DMS 273 (cell line): ENCODE results near the gene SH3GL3.
A peak's percentile ranks its signal among the peaks of the same experiment; 100 is the strongest.

Experiments
- DNase-seq: peaks from one replicate; lab custom pipeline; 2025; ENCODE audit not compliant: unreplicated experiment; lab: John Stamatoyannopoulos, UW

SH3GL3 gene, protein sequence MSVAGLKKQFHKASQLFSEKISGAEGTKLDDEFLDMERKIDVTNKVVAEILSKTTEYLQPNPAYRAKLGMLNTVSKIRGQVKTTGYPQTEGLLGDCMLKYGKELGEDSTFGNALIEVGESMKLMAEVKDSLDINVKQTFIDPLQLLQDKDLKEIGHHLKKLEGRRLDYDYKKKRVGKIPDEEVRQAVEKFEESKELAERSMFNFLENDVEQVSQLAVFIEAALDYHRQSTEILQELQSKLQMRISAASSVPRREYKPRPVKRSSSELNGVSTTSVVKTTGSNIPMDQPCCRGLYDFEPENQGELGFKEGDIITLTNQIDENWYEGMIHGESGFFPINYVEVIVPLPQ

DNA sequence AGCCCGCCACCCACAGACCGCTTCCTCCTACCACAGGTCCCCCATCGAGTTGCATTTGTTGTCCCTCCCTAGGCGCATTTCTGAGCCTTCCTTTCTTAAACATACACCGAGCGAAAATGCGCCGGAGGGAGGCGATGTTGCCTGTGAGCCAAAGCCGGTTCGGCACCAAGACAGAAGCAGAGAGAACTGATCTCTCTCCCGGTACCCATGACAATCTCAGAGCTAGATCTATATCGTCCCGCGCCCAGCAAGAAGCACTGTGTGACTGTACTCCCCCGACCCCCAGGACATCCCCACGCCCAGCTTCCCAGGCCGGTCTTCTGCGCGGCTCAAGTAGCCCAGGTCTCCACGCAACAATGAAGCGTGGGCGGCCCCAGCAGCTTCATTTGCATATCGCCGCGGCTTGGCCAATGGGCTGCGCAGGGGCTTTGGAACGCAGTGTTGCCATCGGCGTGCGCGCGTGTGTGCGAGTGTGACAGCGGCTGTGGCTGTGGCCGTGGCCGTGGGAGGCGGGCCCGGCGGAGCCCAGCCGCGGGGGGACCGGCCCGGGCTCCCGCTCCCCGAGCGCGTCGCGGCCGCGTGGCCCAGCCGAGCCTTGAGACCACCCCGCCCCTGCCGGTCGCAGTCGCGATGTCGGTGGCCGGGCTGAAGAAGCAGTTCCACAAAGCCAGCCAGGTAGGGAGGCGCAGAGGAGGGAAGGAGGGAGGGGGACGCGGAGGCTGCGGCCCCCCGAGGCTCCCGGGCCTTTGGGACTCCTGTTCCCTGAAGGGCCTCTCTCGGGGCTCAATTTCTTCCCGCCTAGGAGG lies at the start of gene SH3GL3:
Gene SH3GL3, plus strand, starts transcription at position 438 of the 806 bp plus-strand sequence. Its CDS starts 193 bp downstream, at position 631.
- DNase-seq: peak; percentile 85

- DNase-seq: peak; percentile 7
Observed at GRCh38 chr15:83398626-83399025, 48.5 kb upstream of the SH3GL3 start.

- DNase-seq: no peak
Observed at GRCh38 chr15:83404121-83404520, 43.0 kb upstream of the SH3GL3 start.

DNA sequence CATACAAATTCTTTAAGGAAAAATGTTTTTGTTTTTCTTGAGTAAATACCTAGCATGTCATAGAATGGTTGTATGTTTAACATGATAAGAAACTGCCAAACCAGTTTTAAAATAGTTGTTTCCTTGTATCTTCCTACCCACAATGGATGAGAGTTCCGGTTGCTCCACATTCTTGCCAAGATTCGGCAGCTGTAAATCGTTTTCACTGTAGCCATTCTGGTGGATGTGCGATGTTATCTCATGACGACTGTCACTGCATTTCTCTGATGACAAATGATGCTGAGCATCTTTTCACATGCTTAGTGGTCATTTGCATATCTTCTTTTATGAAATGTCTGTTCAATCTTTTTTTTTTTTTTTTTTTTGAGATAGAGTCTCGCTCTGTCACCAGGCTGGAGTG lies 36.6 kb upstream of the SH3GL3 start:
- DNase-seq: no peak

- no peak for DNase-seq
Observed at GRCh38 chr15:83413054-83413719, 34.0 kb upstream of the SH3GL3 start.

- no peak for DNase-seq
Observed at GRCh38 chr15:83422081-83422480, 25.1 kb upstream of the SH3GL3 start.

- DNase-seq: no peak
Observed at GRCh38 chr15:83422541-83422940, 24.6 kb upstream of the SH3GL3 start.

- no peak for DNase-seq
Observed at GRCh38 chr15:83424101-83424500, 23.0 kb upstream of the SH3GL3 start.

- DNase-seq: no peak
Observed at GRCh38 chr15:83430441-83430840, 16.7 kb upstream of the SH3GL3 start.

- DNase-seq: no peak
Observed at GRCh38 chr15:83431521-83431920, 15.6 kb upstream of the SH3GL3 start.

DNA sequence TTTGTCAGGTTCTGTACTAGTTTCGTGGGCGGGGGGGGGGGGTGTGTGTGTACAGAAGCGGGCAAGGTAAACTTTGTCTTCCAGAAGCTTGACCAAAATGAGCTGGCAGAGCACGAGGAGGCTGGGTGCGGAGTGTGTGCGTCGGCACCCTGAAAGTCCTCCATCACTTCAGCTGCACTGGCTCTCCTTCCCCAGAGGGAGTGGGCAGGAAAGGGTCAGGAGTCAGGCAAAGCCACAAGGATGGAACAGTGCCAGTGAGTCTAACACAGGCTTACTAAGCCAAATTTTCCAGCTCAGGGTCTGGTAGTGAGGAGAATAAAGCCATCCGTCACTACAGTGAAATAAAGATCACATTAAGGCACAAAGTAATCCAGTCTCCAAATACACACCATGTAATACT lies 11.9 kb upstream of the SH3GL3 start:
- DNase-seq: no peak

DNA sequence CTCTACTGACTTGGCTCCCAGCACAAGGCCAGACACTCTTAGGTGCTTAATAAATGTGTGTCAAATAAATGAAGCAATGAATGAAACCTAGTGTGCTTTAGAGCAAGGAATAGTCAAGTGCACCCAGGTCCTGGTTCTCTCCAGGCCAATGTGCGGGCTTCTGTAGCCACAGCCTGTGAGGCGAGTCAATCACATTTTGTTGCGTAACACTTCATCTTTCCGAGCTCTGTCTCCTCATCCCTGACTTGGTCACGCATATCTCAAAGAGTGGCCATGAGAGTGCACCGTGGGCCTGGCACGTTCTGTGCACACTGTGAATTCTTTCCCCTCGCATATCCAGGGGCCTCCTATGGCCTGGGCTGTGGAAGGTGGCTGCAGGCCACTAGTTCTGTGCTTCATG lies 11.4 kb upstream of the SH3GL3 start:
- no peak for DNase-seq

GRCh38 chr15:83436513-83437158 lies 10.5 kb upstream of the SH3GL3 start:
- peak; percentile 70 for DNase-seq

DNA sequence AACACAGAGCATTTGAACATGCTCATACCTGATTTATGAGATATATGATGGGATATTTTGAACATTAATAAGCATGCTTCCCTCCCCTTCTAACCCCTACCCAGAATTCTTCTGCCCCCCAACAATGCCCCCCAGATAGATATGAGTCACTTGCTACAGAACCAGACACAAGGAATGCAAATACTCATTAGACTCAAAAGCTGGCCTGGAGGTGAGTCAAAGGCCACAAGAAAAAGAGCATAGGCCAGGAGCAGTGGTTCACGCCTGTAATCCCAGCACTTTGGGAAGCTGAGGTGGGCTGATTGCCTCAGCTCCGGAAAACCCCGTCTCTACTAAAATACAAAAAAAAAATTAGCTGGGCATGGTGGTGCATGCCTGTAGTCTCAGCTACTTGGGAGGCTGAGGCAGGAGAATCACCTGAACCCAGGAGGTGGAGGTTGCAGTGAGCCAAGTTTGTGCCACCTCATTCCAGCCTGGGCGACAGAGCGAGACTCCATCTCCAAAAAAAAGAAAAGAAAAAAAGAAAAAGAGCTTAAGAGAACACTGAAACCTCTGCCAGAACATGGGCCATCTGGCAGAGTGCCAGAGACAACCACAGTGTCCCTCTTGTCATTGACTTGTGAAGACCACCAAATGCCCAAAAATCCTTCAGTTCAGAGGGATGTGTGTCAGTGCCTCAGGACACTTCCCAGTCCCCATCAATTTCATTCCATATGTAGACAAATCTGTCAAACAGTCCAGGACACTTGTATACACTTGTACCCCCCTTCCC lies 3.9 kb upstream of the SH3GL3 start:
- DNase-seq: no peak

DNA sequence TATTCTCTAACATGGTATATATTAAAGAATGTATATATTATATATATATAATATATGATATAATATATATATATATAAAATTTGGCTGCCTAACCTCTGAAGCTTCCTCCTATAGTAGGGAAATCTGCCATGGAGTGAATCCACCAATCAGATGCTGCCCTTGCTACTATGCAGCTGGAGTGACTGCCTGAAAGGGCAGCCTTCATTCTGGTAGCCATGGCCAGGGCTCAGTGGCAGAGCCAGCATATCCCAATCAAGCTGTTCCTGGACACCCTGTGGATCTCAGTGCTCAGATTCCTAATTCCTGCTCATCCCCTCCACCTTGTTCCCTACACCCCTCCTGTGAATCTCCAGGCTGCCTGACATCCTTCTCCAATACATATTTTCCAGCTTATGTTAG lies 2.2 kb upstream of the SH3GL3 start:
- peak; percentile 5 for DNase-seq

- DNase-seq: no peak
Observed at GRCh38 chr15:83445643-83446042, 1.5 kb upstream of the SH3GL3 start.

- no peak for DNase-seq
Observed at GRCh38 chr15:83446417-83446816, 724 bp upstream of the SH3GL3 start.

GRCh38 chr15:83449250-83449671 lies 2.1 kb downstream of the SH3GL3 start:
- peak; percentile 4 for DNase-seq

DNA sequence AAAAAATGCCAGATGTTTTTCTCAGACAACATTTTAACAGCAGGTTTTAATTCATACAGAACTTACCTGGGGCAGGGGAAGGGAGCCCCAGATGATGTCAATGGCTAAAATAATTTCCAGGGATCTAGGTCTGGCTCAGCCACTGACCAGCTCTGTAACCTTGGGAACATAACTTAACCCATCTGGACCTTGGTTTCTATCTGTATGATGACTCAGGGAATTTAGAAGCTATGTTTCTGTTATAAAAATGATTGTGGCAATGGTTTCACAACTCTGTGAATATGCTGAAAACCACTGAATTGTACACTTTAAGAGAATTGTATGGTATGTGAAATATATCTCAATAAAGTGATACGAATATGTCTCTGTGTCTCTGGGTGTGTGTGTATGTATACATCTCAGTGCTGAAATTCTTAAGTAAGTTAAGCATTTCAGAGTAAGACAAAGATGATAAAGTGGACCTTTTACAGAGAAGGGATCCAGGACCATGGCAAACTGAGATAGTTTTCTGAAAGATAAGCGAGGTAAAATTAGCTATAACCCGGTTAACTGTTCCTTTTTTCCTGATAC lies 2.9 kb downstream of the SH3GL3 start:
- no peak for DNase-seq

GRCh38 chr15:83457149-83457548 lies 10.0 kb downstream of the SH3GL3 start:
- no peak for DNase-seq
